DOHH2 (cell line): ENCODE measurements around the gene IGSF9.

Source experiments
- H3F3A ChIP-seq: fragments of 200-600 bp; sonication (generic), shearing (Covaris generic); 2 replicates; pipeline ENCODE4 v1.6.0; 2016; ENCODE audit warnings: antibody characterized with exemption, mild to moderate bottlenecking; ENCODE audit not compliant: control insufficient read depth, insufficient read depth
- H3K27ac ChIP-seq: fragments of 200-600 bp; sonication (generic); 2 replicates; pipeline ENCODE4 v1.5.1; 2014; ENCODE audit warnings: low read depth, mild to moderate bottlenecking, low read length, moderate library complexity
- H3K27me3 ChIP-seq: fragments of 200-600 bp; sonication (generic); 2 replicates; pipeline ENCODE4 v1.6.1; 2014; ENCODE audit warnings: mild to moderate bottlenecking, low read length, mixed read lengths; ENCODE audit not compliant: control insufficient read depth
- H3K36me3 ChIP-seq: fragments of 200-600 bp; sonication (generic); 2 replicates; pipeline ENCODE4 v1.6.1; 2014; ENCODE audit warnings: mild to moderate bottlenecking, low read length, moderate library complexity, mixed read lengths; ENCODE audit not compliant: control insufficient read depth
- H3K4me1 ChIP-seq: fragments of 200-600 bp; sonication (generic); 2 replicates; pipeline ENCODE4 v1.6.1; 2014; ENCODE audit warnings: mild to moderate bottlenecking, low read length, mixed read lengths; ENCODE audit not compliant: control insufficient read depth
- H3K4me2 ChIP-seq: fragments of 200-600 bp; sonication (generic); 2 replicates; pipeline ENCODE4 v1.6.0; 2014; ENCODE audit warnings: mild to moderate bottlenecking, low read length, moderate library complexity
- H3K4me3 ChIP-seq: fragments of 200-600 bp; sonication (generic); 2 replicates; pipeline ENCODE4 v1.5.1; 2014; ENCODE audit warnings: mild to moderate bottlenecking, low read length, mixed read lengths
- H3K79me2 ChIP-seq: fragments of 200-600 bp; sonication (generic); 2 replicates; pipeline ENCODE4 v1.6.1; 2014; ENCODE audit warnings: mild to moderate bottlenecking, low read length, mixed read lengths; ENCODE audit not compliant: control insufficient read depth
- H3K9me2 ChIP-seq: fragments of 200-600 bp; sonication (generic); replicated peaks from 2 replicates; pipeline ENCODE4 v1.6.1; 2014; ENCODE audit warnings: mild to moderate bottlenecking, low read length, mixed read lengths; ENCODE audit not compliant: control insufficient read depth
- H3K9me3 ChIP-seq: fragments of 200-600 bp; sonication (generic); 2 replicates; pipeline ENCODE4 v1.6.1; 2014; ENCODE audit warnings: antibody characterized with exemption, low read length, mixed read lengths; ENCODE audit not compliant: control insufficient read depth, insufficient read depth
- H4K20me1 ChIP-seq: fragments of 200-600 bp; sonication (generic); 2 replicates; pipeline ENCODE4 v1.6.0; 2014; ENCODE audit warnings: low read depth, mild to moderate bottlenecking, antibody characterized with exemption, low read length, moderate library complexity; ENCODE audit not compliant: control insufficient read depth, insufficient read depth
- CTCF ChIP-seq: fragments of 200-600 bp; sonication (generic); IDR thresholded peaks from one replicate; pipeline ENCODE4 v1.5.1; 2014; ENCODE audit warnings: antibody characterized with exemption, mild to moderate bottlenecking, low read depth, low read length; ENCODE audit not compliant: poor library complexity, severe bottlenecking
- EZH2phosphoT487 ChIP-seq: fragments of 200-600 bp; sonication (generic); IDR thresholded peaks from 2 replicates; pipeline ENCODE4 v1.6.1; 2017; ENCODE audit warnings: borderline replicate concordance, mild to moderate bottlenecking, antibody characterized with exemption, low read length, moderate library complexity, mixed read lengths

IGSF9 gene

GRCh38 chr1:159924791-159925718 lies 20.4 kb downstream of the IGSF9 start, which contains the start of gene TAGLN2:
Gene TAGLN2 (minus strand): TSS chr1:159925507. CDS start chr1:159920509, 4,998 bp downstream.
- TF ChIP-seq CTCF: no peak
- no peak for TF ChIP-seq EZH2phosphoT487
- Histone ChIP-seq H3F3A (no peaks in the 10 kb centered on the region; the same call in 1 of the 2 replicates), H3K36me3 (peaks cover 49% of the 10 kb centered on the region), H3K4me3 (peak within 1 kb of the TSS; percentile 99), H3K27ac (peak within 1 kb of the TSS; percentile 76), H3K4me1 (peaks cover 42% of the 10 kb centered on the region), H3K4me2 (peak within 1 kb of the TSS; percentile 90), H3K27me3 (no peaks in the 10 kb centered on the region), H3K9me3 (no peaks in the 10 kb centered on the region), H3K9me2 (no peaks in the 10 kb centered on the region), H4K20me1 (peaks cover 21% of the 10 kb centered on the region), H3K79me2 (peaks cover 62% of the 10 kb centered on the region)

GRCh38 chr1:159924025-159924790 lies 21.2 kb downstream of the IGSF9 start:
- H3K79me2 ChIP-seq: peaks cover 68% of the 10 kb centered on the region
- no peaks in the 10 kb centered on the region for H3K9me3 ChIP-seq

More at GRCh38 chr1:159924025-159924790, 21.2 kb downstream of the IGSF9 start:
- Histone ChIP-seq H4K20me1 (peaks cover 25% of the 10 kb centered on the region), H3K4me2 (peak overlapping the region; percentile 90), H3K9me2 (no peaks in the 10 kb centered on the region), H3K36me3 (peaks cover 57% of the 10 kb centered on the region), H3K4me1 (peaks cover 42% of the 10 kb centered on the region), H3K4me3 (peak overlapping the region; percentile 99), H3F3A (no peaks in the 10 kb centered on the region; the same call in 1 of the 2 replicates), H3K27ac (peak overlapping the region; percentile 76), H3K27me3 (no peaks in the 10 kb centered on the region)
- no peak for TF ChIP-seq EZH2phosphoT487
- no peak for TF ChIP-seq CTCF
